HG03432 (cell line): Measurements from ENCODE around the gene EGLN3.
"Not testable (repeated sequence)": the region's sequence is repeated elsewhere in the genome, so short reads cannot be mapped to it uniquely, and the experiment has no call there.

Experiments
- ATAC-seq: cut with Tn5 transposase; IDR thresholded peaks from one replicate; pipeline ENCODE4 v1.9.1; 2021; ENCODE audit warnings: mild to moderate bottlenecking, moderate library complexity; ENCODE audit not compliant: unreplicated experiment

Gene EGLN3

DNA sequence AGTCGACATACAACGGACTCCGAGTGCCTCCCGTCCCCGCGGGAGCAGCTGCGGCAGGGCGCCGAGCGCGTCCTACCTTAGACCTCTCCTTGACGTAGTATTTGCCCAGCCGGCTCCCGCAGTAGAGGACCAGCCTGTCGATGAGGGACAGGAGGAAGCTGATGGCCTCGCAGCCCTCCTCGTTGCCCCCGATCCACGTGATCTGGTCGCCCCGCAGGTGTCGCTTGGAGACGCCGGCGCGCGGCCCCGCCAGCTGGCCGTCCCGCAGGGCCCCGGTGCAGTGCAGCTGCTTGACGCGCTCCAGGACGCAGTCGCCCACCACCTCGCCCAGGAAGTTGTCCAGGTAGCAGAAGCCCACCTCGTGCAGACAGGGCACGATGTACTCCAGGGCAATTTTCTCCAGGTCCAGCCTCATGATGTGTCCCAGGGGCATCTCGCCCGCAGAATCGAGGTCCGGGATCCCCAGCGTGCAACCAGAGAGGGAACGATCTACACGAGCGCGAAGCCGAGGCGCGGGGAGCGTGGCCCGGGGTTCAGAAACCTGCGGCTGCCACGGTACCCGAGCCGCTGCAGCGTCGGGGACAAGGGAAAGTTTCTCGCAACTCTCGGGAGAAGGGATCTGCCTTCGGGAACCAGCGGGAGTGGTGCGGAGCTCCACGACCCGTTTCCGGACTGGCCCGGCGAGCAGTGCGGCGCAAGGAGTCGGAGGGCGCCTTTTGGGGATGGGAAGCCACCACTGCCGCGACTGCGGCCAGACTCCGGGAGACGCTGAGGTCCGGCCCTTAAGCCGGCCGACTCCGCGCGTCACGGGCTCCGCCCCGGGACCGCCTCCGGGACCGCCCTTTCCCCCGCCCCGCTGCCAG, at the start of gene EGLN3:
TSS of gene EGLN3 (minus strand) at position 755 of the 863 bp plus-strand sequence. CDS start at position 433, 322 bp downstream.
- peak; percentile 85 for ATAC-seq

DNA sequence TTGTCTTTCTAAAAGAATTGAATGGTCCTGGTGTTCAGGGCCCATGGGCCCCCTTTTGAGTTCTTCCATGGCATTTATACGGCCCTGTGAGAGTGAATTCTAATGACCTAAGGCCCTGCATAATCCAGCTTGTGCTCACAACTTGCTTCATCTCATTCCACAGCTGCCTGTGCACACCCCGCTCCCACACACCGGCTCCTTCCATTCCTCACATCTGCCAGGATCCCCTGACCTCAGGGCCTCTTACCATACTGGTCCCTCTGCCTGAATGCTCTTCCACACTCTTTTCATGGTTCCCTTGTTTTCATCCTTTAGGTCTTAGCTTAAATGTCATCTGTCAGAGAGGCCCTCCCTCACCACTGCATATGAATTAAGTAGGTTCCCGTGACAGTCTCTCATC, 49.5 kb upstream of the EGLN3 start:
- no peak for ATAC-seq

DNA sequence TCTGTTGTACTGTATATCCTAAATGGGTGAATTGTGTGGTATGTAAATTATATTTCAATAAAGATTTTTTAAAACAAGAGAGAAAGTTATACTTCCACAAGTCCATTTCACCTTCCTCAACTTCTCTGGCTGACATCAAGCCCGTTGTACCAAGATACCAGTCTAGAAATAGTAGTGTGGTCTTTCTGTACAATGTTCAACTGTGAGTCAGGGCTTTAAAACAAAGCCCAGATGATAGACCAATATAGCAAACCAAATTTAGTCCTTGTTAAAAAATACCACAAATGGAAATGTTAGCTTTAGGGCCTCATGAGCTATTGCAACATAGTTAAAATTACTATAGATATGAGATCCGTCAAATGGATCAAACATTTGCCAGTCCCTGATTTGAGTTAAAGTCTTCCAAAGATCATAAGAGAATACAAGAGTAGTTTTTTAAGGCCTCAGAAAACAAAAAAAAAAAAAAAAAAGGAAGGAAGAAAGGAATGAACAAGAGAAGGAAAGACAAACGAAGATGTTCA, 49.0 kb upstream of the EGLN3 start:
- no peak for ATAC-seq

DNA sequence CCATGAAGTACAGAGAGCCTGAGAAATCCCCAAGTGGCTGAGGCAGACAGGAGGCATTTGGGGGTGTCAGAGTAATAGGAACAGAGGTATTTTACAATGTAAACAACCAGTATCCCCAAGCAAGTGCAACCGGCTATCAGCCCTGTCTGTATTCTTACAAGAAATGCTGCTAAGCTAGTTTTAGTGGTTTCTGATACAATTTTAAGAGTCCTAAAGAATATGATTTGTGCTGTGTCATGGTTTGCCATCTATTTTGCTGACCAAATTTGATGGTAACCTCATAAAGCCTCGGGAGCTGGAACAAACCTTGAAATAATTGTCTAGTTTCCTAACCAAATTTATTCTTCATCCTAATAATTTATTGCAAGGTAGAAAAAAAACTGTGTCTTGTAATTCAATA, 46.7 kb upstream of the EGLN3 start:
- no peak for ATAC-seq

DNA sequence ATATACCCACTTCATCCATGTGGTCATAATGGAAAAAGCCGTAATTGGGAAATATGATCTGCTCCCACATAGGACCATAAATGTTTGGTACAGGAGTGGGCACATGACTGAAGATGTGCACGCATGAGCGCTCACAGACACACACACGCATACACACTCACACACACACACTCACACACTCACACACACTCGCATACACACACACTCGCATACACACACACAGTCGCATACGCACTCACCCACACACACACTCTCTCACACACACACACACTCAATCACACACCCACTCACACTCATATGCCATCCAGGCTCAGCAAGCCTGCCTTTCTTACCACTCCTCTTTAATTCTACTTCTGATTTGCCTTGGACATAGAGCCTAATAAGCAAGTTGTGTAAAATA, 45.6 kb upstream of the EGLN3 start:
- no peak for ATAC-seq

DNA sequence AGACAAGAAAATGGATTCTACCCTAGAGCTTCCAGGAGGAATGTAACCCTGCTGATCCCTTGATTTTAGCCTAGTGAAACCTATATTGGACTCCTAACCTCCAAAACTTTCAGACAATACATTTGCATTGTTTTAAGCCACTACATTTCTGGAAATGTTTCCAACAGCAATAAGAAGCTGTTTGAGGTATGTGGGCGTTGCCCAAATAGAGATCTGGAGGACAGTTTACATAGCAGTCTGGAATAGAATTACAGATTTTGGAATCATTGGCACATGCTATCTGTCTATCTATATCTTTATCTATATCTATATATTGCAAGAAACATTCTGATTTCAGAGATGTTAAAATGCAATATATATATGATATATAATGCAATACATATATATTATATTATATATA, 42.4 kb upstream of the EGLN3 start:
- no peak for ATAC-seq

DNA sequence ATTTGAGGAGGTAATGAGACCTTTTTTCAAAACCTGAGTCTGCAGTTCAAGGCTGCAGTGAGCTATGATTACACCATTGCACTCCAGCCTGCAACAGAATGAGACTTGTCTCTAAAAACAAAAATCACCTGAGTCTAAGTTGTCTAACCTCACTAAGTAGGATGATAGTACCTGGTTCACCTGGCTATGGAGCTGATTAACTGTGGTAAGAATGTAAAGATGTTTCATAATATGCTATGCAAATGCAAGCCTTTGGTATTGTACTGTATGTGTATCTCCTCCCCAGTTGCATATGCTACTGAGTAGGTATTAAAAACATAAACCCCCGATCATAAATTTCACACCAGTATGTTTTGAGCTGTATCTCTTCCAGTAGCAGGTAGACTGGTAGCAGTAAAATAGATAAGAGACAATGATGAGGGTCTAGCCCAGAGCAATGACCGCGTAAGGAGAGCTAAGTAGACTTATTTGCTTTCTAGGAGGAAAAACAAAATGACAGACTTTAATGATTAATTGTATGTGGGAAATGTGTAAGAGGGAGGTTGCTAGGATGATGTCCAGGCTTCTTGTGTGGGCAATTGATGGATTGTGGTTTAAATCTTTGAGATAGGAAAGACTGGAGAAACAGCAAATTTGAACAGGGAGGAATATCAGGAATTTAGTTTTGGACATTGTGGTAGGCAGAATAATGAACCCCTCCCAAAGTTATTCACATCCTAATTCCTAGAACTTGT, 41.6 kb upstream of the EGLN3 start:
- no peak for ATAC-seq

DNA sequence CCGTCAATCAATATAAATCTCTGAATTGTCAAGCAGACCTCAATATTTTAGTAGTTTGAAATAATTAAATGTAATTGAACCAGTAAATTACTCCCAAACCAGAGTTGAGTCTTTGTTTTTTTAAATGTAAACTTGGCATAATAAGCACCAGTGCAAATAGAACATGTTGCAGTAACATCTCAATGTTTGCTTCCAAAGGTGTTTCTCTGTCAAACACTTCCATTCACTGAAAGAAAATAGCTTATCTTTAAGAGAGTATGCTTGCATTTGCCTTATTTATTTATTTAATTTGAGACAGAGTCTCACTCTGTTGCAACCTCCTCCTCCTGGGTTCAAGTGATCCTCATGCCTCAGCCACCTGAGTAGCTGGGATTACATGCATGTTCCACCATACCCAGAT, 39.9 kb upstream of the EGLN3 start:
- no peak for ATAC-seq

DNA sequence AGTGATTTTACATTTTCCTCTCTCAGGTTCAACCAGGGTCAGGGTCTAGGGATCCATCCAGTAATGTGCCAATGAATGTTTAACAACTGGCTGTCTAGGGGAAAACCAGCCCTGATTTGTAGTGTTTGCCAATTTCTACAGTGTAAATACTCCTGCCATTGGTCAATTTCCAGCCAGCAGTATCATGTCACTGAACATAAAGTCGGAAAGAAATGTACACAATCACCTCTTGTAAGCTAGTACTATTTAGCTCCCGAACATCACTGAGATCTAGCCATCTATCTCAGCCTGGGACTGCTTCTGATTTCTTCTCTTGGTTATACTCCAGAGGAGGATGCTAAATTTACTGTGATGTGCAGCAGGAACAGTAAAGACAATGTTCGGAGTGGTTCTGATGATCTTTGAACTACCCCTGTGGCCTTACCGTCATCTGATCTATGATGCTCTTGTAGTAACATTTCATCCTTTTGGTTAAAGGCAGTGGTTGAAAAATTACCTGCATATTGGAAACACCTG, 36.7 kb upstream of the EGLN3 start:
- ATAC-seq: no peak

DNA sequence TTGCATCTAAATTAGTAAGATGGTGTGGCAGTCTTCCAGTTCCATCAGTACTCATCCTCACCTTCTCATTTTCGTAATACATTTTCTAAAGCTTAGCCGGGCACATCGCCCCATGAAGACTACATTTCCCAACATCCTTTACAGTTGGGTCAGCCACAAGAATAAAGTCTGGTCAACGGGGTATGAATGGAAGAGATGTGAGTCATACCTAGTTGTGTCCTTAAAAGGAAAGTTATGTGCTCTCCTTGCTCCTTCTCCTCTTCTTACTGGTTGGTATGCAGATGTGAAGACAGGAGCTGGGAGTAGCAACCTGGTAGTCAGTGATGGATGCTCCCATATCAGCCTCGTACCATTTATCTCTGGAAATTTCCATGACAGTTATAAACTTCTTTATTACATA, 35.9 kb upstream of the EGLN3 start:
- ATAC-seq: no peak

DNA sequence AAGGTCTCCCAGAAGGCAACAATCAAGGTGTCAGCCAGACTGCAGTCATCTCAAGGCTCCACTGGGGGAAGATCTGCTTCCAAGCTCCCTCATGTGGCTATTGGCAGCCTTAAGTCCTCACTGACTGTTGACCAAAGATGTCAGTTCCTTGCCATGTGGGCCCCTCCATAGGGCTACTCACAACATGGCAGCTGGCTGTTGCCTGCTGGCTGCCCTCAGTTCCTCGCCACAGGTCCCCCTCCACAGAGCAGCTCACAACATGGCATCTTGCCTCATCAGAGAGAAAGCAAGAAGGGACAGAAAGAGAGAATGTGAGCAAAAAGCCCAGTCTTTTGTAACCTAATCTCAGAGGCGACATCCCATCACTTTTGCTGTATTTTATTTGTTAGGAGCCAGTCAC, 34.4 kb upstream of the EGLN3 start:
- ATAC-seq: no peak

DNA sequence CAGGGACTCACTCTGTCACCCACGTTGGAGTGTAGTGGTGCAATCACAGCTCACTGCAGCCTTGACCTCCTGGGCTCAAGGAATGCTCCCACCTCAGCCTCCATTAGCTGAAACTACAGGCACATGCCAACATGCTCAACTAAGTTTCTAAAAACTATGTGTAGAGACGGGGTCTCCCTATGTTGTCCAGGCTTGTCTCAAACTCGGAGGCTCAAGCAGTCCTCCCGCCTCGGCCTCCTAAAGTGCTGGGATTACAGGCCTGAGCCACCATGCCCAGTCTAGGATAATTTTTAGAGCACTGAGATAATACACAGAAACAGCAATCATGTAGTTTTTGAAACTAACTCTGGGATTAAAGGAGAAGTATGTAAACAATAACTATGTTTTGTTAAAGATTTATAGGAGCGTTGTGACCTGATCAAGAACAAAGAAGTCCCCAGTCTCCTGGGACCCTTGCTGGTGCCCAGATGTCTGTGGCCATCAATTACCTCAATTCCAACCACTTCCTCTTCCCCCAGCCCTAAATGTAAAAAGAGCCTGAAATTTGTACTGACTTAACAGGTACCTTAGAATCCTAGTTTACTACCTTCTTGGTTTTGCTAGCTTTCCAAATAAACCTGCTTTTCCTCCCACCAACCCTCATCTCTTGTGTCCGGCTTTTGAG, 28.9 kb upstream of the EGLN3 start:
- ATAC-seq: peak; percentile 81

DNA sequence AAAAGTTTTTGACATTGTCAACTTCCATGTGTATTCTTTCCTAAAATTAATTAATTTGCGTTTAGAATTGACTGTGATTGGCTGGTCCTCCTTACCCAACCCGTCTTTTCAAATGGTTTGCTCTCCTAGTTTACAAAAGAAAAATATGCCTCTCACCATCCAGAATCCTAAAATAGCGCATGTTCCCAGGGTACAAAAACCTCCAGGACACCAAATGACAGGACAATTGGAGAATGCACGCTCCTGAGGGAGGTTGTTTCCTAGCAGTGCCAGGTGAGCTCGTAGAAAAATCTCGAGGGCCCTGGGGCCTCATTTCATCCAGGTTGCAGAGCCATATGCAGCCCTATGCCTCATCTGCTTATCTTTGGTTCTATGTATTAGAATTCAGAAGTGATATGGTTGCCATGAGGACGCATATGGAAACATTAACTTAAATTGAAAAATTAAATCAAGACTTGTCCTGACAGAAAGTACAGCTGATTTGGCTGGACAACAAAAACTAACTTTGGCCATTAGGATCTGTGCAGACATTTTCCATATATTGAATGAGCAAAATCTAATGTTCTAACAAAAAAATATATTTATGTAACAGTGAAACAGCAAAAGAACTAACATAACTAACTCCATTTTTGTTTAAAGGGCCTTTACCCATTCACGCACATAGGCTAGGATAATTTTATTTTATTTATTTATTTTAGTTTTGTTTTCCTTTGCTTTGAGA, 28.2 kb upstream of the EGLN3 start:
- no peak for ATAC-seq

DNA sequence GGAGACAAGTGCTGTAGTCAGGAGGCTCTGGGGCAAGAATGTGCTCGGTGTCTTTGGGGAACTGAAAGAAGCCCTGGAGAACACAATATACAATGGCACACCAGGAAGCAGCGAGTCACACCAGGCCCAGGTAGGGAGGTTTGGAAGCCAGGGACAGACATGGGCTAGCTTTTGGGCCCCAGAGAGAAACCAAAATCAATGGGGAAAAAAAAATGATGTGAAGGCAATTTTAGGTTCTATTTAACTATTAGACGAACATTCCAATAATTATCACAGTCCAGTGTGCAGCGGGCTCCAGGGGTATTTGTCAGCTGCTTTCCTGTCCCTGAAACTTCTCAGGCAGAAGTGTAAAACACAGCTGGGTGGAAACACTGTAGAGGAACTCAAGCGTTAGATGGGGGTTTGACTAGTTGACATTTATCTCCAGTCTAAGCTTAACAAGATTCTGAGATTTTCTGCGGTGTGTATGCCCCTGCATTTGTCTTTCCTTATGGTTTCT, 21.8 kb upstream of the EGLN3 start:
- ATAC-seq: peak; percentile 94

DNA sequence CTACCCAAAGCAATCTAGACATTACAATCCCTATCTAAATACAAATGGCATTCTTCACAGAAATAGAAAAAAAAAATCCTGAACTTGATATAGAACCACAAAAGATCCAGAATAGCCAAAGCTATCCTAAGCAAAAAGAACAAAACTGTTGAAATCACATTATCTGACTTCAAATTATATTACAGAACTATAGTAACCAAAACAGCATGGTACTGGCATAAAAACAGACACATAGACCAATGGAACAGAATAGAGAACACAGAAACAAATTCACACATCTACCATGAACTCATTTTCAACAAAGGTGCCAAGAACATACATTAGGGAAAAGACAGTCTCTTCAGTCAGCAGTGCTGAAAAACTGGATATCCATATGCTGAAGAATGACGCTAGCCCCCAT, 19.0 kb upstream of the EGLN3 start:
- not testable (repeated sequence) for ATAC-seq

DNA sequence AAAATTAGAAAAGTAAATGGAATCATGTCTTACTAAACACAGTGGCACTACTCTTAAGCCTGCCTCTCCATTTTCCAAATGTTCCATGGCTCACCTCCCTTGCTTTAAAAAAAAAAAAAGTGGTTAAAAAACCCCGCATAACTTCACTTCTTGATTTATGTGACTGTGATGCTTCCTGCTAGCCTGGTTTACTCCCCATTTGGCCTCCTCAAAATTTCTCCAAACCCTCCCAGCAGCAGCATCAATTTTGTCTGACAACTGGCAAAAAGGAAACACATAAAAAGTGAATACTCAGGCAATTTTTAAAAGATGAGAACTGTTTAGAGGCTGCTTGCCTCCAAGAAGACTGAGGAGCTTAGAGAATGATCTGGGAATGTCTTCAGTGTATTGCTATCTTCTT, 17.8 kb upstream of the EGLN3 start:
- ATAC-seq: no peak

DNA sequence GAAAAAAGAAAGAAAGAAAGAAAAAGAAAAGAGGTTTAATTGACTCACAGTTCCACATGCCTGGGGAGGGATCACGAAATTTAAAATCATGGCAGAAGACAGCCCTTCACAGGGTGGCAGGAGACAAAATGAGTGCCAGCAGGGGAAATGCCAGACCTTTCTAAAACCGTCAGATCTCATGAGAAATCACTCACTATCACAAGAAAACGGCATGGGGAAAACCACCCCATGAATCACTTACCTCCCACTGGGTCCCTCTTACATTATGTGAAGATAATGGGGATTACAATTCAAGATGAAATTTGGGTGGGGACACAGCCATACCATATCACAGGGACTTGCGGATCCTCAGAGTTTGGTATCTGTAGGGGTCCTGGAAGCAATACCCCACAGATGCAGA, 16.3 kb upstream of the EGLN3 start:
- no peak for ATAC-seq

DNA sequence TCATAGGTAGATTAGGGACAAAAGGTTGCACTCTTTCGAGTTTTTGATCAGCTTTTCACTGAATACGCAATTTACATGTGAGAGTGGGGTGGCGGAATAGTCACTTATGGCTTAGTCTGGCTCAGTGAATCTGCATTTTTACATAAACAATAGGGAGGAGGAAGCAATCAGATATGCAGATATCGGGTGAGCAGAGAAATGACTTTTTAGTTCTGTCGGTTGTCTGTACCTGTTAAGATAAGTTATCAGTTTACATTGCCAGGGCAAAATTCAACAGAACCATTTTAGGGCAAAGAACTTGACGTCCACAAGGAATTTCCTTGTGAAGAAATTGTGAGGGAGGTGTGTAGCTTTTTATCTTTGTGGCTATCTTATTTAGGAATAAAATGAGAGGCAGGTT, 15.4 kb upstream of the EGLN3 start:
- no peak for ATAC-seq

DNA sequence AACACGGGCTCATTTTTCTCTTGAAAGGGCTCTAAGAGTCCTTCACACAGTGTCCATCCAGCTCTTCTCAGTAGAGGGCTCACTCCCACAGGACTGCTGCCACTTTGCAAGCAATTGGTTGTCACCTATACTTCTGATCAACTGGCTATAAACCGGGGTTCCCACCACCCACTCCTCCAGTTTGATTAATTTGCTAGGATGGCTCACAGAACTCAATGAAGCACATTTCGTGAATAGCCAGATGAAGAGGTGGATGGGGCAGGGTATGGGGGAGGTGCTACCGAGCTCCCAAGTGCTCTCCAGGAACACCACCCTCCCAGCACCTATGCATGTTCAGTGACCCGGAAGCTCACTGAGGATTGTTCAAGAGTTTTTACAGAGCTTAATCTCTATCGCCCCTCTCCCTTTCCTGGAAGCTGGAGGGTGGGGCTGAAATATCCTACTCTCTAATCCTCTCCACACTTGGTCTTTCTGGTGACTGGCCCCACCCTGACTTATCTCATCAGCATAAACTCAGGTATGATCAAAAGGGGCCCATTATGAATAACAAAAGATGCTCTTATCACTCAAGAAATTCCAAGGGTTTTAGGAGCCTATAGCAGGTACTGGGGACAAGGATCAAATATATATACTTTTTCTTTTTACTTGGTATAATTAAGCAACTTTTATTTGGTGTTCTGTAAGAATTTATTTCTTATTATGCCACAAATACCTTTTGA, 13.9 kb upstream of the EGLN3 start:
- ATAC-seq: no peak

DNA sequence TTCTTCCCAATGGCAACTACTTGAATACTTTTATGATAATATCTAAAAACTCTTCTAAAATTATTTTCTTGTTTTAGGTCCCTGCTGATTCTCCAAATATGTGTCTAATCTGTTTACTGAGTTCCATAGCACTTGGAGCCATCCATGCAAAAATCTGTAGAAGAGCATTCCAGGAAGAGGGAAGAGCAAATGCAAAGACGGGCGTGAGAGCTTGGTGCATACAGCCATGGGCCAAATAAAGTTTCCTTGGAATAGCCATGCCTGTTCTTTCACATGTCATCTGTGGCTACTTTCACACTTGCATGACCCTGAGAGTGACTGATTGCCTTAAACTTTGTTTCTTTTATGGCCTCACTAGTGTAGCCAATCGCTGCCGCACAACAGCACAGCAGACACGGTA, 13.0 kb upstream of the EGLN3 start:
- no peak for ATAC-seq
